CD4-positive, alpha-beta T cell treated with Interleukin-15 for 1 hour (primary cell): ENCODE results near the gene TPMT.

Source experiments
- DNase-seq: peaks from one replicate; pipeline ENCODE4 v3.0.0-alpha.2; 2020

TPMT gene

DNA sequence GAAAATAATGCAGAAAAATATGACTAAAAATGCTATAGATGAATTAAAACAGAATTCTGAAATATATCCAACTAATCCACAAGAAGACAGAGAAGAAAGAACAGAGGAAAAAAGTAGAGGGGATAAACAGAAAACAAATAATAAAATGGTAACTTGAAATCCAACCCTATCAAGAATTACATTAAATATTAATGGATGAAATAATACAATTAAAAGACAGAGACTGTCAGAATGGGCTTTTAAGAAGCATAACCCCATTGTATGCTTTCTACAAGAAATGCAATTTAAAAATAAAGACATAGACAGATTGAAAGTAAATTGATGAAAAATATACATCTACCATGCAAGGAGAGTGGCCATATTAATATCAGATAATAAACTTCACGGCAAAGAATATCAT, 47.8 kb downstream of the TPMT start:
- DNase-seq = no peak

DNA sequence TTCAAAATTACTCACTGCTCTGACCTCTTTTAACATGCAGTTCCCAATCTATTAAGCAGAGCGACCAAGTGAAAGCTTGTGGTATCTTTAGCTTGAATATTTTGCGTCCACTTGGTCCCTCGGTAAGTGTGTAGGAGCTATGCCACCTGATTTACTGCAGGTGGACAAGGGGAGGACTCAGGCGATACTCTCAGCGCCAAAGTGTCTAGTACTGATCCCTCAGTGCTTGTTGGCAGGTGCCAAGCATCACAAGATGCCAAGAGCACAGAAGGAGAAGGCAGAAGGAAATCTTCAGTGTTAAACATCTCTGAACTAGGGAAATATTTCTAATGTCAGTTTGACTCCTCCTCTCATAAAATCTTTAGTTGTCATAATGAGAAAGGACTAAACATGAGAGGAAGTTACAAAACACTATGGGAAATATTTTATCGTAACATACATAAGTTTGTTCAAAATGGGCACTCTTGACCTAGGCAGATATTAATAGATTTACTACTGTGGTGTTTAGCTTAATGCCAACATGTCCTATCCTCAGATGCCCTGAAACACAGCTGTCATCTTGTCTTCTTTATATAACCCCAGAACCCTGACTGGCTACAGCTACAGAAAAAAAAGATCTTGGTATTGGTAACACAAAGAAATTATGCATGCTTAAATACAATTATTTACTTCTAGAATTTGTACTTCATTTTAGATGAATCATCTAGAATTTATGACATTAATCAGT, 51.9 kb downstream of the TPMT start:
- DNase-seq = no peak

DNA sequence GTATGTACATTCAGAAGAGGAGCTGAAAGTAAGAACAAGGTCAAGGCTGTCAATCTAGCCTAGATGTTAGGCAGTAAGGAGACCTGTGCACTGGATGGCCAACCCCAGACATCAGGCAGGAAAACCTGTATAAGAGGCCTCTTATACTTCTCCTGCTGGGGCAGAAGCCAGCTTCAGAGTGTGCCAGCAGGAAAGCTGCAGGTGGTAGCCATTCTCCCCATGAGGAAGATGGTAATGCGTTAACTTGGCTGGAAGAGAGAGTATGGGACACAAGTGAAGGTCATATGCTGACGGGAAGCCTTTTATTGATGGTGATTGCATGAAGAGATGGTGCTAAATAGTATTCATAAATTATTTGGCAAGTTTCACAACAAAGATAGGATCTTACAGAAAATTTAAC, 53.0 kb downstream of the TPMT start:
- no peak for DNase-seq

DNA sequence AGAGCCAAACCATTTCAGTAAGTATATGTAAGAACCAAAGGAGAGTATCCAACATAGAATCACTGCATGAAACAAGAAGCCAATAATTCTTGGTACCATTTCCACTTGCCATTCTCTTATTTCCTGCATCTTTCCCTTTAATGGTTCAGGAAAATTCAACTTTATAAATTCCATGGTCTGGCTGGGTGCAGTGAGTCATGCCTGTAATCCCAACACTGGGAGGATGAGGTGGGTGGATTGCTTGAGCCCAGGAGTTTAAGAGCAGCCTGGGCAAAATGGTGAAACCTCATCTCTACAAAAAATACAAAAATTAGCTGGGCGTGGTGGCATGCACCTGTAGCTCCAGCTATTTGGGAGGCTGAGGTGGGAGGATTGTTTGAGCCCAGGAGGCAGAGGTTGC, 53.6 kb downstream of the TPMT start:
- DNase-seq = no peak

DNA sequence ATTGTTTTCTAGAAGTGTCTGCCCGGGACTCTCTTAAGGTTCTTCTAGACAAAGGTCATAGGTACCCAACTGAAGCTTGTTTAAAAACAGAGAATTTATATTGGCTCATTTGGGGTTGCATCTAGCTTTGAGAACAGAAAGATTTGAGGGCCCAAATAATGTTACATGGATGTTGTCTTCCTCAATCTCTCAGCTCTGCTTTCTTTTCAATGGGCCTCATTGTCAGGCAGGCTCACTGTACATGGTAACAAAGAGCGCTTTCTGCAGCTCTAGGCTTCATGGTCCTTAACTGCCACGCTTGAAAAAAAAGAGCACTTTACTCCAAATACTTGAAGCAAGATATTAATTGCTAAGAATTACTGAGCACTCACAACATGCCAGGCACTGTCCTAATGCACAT, 54.6 kb downstream of the TPMT start:
- no peak for DNase-seq

DNA sequence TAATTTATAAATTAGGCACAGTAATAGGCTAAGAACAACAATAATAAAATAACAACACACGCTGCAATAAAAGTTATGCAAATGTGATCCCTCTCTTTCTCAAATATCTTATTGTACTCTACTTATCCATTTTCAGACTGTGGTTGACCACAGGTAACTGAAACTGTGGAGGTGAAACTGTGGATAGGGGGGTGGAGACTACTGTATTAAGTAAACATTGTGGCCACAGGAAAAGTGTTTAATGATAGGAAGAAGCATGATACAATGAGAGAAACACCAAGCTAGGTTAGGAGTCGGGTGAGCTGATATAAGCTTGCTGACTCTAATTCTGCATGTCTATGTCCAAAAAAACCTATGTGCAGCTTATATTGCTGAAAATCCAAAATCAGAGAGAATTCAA, 55.4 kb downstream of the TPMT start:
- no peak for DNase-seq

DNA sequence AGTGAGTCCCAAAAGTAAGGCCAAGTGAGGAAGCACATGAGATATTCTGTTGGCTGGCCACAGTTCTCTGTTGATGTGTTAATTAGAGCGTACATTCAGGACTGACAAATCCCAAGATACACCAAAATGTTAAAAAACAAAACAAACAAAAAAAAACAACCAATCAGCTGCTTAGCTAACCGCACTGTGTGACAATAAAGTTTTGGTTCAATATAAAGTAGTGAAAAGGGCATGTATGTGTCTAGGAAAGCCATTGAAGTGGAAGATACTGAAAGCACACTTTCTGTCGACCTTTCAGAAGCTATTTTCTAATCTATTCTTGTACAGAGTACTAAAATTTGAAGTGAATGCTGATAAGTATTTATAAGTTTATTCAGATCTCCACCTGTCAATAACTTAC, 58.5 kb downstream of the TPMT start:
- DNase-seq = no peak

GRCh38 chr6:18091382-18091781, 63.5 kb downstream of the TPMT start:
- DNase-seq = no peak

DNA sequence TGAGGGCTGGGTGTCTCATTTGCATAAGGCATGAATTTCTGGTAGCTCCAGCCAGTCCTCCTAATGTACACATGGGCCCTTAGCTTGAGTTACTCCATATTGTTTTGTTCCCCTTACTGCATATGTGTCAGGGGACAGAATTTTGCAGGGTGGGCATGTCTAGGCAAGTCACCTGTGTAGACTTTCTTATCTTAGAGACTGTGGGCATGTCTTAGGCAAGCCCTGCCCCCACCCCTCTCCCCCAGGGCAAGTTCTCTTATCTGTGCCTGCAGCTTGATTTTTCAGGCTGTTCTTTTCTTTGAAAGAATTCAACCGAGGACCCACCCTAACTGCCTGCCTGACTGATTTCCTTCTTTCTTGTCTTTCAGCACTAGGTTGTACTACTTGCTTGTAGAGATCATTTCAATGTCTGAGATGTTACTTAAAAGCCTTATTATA, 64.5 kb downstream of the TPMT start:
- DNase-seq = no peak

DNA sequence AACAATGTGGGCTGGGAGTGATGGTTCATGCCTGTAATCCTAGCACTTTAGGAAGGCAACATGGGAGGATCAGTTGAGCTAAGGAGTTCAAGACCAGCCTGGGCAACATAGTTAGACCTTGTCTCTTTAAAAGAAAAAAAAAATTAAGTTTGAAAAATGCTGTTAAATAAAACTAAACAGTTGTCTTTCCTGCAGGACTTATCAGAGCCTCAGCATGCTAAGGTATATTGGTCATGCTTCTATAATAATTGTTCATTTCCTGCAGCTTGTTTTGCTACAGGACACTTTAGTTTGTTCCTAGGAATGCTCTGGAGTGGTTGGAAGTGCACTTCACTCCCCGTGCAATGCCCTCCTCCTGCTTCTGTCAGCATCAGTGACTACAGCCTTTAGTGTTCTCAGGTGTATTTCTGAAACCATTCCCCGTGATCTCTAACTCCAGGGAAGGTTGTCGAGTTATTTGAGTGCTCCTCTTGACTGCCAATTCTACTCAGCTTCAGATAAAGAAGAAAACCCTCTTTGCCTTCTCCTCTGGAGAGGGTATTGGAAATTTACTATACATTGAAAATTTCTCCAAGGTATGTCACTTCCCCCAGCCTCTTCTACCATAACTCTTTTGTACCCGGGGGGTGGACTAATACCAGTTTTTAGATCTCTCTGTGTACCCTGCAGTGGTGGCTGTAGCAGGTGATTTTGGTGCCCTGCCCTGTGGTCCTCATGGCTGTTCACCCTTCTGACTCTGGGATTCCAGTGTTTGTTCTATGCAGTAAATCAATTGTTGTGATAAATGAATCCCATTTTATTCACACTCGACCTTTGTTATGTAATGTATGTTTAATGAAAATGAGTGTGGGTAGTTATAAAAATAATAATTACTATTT, 66.2 kb downstream of the TPMT start:
- DNase-seq = no peak

DNA sequence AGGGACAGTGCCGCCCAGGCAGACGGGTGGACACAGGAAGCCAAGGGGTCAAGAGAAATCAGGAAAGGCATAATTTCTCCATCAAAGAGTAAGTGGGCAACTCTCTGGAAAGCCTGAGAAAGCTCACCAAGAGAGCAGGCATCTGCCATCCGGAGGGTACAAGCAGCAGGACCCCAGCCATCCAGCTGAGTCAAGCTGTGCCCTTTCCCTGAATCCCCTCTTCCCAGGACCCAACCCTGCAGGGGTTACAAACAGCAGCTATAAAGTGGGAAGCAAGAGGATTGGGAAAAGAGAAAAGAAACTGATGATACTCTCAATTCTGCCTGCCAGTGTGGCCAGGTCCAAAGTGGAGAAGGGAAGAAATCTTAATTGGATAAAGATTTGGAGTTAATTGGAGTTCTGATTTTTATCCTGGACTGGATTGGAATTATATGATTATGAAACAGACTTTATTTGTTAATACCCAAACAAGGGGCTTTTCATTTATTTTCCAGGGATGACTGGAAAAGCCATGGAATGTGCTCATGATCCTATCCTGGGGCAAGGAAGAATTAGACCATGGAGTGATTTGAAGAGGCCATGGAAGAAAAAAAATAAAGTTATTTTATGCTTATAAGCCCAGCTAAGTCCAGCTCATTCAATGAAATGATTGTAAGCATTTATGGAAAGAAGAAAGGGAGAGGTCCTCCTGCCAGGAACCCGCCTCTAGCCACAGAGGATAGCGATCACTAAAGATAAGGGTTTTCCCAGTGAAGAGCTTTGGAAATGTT, 67.3 kb downstream of the TPMT start:
- no peak for DNase-seq

GRCh38 chr6:18081025-18081668, 73.7 kb downstream of the TPMT start:
- DNase-seq = no peak

DNA sequence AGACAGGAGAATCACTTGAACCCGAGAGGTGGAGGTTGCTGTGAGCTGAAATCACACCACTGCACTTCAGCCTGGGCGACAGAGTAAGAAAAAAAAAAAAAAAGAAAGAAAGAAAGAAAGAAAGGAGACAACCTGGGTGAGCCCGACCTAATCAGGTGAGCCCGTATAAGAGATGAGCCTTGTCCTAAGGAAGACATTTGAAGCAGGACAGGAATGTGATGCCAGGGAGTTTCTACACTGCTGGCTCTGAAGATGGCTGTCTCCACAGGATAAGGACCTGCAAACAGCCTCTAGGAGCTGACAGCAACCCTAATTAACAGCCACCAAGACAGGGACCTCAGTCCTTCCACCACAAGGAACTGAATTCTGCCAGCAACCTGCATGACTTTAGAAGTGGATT, 74.3 kb downstream of the TPMT start:
- DNase-seq = no peak

DNA sequence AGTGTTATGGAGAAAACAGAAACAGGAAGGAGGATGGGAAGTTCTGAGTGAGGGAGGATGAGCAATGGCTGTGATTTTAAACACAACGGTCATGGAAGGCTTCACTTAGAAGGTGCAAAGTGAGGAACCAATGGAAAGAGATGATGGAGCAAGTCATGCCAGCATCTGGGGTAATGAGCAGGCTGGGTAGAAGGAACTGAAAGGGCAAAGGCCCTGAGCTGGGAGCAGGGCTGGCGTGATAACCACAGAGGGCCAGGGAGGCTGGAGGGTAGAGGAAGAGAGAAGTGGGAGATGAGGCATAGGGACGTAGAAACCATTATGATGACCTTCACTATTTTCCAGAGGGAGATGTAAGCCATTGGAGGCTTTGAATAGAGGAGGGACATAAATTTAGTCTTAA, 76.0 kb downstream of the TPMT start:
- no peak for DNase-seq
